ENCODE results near the gene FBXW2. TPM values are rescaled to one million over a fixed set of nuclear protein-coding genes. Genes with fewer than 3 reads are reported as not detected.

Gene FBXW2
- total RNA-seq, 1 experiment from 2014 or later = 62.1 TPM

- no peaks in the 10 kb centered on the region for H3K27me3 Mint-ChIP-seq (ENCODE audit: low read depth)
- no peaks in the 10 kb centered on the region for H3K9me3 ChIP-seq (ENCODE audit: control insufficient read depth, low read depth, low read length)
- H3K79me2 ChIP-seq (ENCODE audit: insufficient read depth, low read length) = peaks cover 3% of the 10 kb centered on the region; the same call in 1 of the 2 replicates
- H2AK5ac ChIP-seq (ENCODE audit: insufficient read length, low read length) = no peak overlapping the region
- H2AFZ ChIP-seq (ENCODE audit: low read length) = no peak overlapping the region
- no peak overlapping the region for H3K4ac ChIP-seq (ENCODE audit: low read depth, low read length)
- H3K56ac ChIP-seq (ENCODE audit: insufficient read length, low read depth, low read length) = no peak overlapping the region
- peaks cover 22 to 48% (median 47%) of the 10 kb centered on the region in 3 experiments for H3K36me3 Mint-ChIP-seq (ENCODE audit: insufficient read depth in 1 of 3, low read depth in 3 of 3)
- H3K23ac ChIP-seq (ENCODE audit: insufficient read length, low read depth, low read length) = no peak overlapping the region
- H2BK15ac ChIP-seq (ENCODE audit: low read depth, low read length) = no peak overlapping the region
- H3K23me2 ChIP-seq (ENCODE audit: insufficient read length, low read depth, low read length, poor library complexity, severe bottlenecking) = no peaks in the 10 kb centered on the region
- peaks cover 7% of the 10 kb centered on the region for H3K79me1 ChIP-seq (ENCODE audit: insufficient read depth, low read depth, low read length, poor library complexity, severe bottlenecking)
- H3K4me1 ChIP-seq (ENCODE audit: insufficient read depth, low read length) = no peaks in the 10 kb centered on the region
- no peak overlapping the region for H3K18ac ChIP-seq (ENCODE audit: insufficient read length, low read depth, low read length)
- no peak for DNase-seq
- H3K14ac ChIP-seq (ENCODE audit: insufficient read depth, low read length) = no peak overlapping the region
- no peaks in the 10 kb centered on the region for H3K27me3 ChIP-seq (ENCODE audit: insufficient read depth, low read length)
- no peak overlapping the region for H3K9ac ChIP-seq (ENCODE audit: extremely low read depth, insufficient read length, low read length)
- no peaks in the 10 kb centered on the region for H4K20me1 ChIP-seq (ENCODE audit: control insufficient read depth, insufficient read depth, insufficient read length)
- WGBS (ENCODE audit: extremely low coverage, insufficient read length, low lambda C conversion rate) = no CpG with 5 or more reads among the region's 2 CpGs
- H4K8ac ChIP-seq (replicated peaks; ENCODE audit: insufficient read length, low read depth, low read length) = no peak overlapping the region
- no peak overlapping the region for H4K5ac ChIP-seq (ENCODE audit: insufficient read length, low read depth, low read length)
- no peak overlapping the region for H3T11ph ChIP-seq (ENCODE audit: low read length)
- peaks cover 0 to 3% of the 10 kb centered on the region in 2 experiments; a peak in 1 of 5 replicates for H3K9me3 Mint-ChIP-seq
- H2BK5ac ChIP-seq (ENCODE audit: insufficient read length, low read length) = no peak overlapping the region
- no peak overlapping the region for H2BK20ac ChIP-seq (ENCODE audit: low read depth, low read length, poor library complexity, severe bottlenecking)
- H3K4me2 ChIP-seq (ENCODE audit: insufficient read depth, insufficient read length, low read length) = no peak overlapping the region
- no peak overlapping the region for H3K4me3 Mint-ChIP-seq
- TF ChIP-seq CTCF (conservative IDR thresholded peaks at IDR 0.05) = no peak
- no peak overlapping the region for H2BK120ac ChIP-seq (ENCODE audit: low read depth, low read length, poor library complexity, severe bottlenecking)
- no peak overlapping the region for H3K27ac ChIP-seq (ENCODE audit: insufficient read length, low read depth, low read length)
- H3K27ac Mint-ChIP-seq = no peak overlapping the region
- H2BK12ac ChIP-seq (ENCODE audit: insufficient read length, low read depth, low read length) = no peak overlapping the region
- H4K91ac ChIP-seq (ENCODE audit: insufficient read length, low read depth, low read length) = no peak overlapping the region
- H3K4me1 Mint-ChIP-seq = no peaks in the 10 kb centered on the region
These were observed 9.6 kb downstream of the FBXW2 start for GRCh38 chr9:120783602-120784047.

All from H9 (cell line).